Effector CD4-positive, alpha-beta T cell (primary cell): ENCODE results near the gene DYSF.

ENCODE experiments used
- DNase-seq: peaks from one replicate; pipeline ENCODE4 v3.0.0-alpha.2; 2020

DYSF gene

GRCh38 chr2:71715951-71716696 is 262.8 kb downstream of the DYSF start:
- no peak for DNase-seq

GRCh38 chr2:71716697-71717624 is 263.6 kb downstream of the DYSF start:
- no peak for DNase-seq

DNA sequence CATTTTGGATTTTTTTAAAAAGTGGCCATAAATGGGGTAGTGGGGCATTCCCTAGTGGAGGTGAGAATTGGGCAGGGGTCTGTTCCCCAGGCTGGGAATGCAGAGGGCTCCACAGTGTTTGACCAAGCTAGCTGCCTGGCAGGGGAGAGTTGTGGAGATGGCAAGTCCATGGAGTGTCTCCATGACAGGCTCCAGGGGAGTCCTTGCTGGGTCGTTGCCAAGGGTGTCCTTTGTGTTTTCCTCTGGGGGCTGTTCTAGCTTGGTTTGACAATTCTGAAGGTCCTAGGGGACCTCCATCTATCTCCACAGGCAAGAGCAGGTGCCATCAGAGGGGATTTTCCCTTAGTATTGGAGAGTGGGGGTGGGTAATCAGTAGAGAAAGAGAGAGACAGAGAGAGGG is 265.3 kb downstream of the DYSF start:
- no peak for DNase-seq

GRCh38 chr2:71719520-71720282 is 266.3 kb downstream of the DYSF start:
- DNase-seq, result no peak

DNA sequence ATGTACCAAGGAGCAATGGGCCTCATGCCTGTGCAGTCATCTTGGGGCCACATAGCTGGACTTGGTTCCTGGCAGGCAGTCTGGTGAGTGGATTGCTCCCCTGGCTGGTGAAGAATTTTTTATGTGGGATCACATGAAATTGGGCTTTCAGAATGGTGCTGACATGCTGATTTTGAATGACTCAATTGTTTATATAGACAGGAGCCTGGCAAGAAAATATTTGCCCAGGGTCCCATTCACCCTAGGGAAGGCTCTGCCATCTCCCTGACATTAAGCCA is 266.9 kb downstream of the DYSF start:
- DNase-seq, result no peak

DNA sequence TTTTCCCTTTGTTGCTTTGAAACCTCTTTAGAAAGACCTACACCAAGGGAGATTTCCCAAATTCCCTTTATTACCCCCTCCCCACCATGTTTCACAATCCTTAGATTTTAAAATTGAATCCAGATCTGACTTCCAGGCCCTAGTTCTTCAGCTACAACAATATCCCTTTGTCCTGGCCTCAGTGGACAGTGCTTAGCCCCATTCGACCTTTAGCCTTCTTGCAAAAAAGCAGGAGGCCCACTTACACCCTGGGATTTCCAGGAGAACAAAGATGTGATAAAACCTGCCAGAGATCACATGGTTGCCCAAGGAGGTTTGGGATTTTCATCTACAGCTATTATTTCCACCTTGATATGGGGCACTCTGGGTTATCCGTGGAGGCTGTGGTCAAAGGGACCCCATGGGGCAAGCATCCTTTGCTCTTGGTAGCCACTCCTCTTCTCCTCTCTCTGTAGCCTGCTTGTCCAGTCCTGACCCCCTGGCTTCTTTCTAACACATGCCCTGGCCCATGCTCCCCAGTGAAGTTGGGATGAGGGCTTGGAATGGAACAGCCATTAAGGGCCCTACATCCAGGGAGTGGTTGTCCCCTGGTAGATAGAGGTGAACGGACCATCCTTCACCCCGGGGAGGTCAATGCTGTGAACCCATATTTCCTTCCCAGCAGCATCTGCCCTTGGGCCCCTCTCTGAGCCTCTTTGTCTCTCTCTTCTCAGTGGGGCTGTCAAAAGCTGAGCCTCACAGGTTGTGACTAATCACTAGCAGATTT is 267.4 kb downstream of the DYSF start:
- no peak for DNase-seq

DNA sequence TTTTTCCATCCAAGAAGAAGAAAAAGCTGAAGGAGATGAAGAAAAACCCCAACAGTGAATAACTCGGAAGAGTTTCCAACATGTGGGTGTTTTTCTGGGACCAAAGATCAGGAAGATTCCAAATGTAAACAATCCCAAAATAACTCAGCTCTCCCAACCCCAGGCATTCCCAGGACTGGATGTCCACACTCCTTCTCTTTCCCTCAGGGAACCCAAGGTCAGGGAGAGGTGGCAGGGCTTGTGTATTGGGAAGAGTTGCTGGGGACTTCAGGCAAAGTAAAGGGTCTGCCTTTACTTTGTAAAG is 268.0 kb downstream of the DYSF start:
- no peak for DNase-seq

DNA sequence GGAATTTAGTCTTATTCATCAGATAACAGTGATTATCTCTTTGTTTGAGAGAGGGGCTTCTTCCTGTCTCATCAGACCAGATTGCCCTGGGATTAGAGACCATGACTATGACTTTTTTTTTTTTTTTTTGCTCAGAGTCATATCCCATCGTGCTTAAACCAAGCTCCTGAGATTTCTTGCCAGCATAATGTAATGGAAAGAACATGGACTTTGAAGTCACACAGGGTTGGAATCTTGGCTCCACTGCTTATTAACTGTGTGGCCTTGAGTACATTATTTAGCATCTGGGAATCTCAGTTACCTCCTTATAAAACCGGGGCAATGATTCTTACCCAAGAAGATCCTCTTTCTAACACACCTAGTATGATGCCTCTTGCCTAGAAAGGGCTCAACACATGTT is 268.3 kb downstream of the DYSF start:
- DNase-seq, result no peak

DNA sequence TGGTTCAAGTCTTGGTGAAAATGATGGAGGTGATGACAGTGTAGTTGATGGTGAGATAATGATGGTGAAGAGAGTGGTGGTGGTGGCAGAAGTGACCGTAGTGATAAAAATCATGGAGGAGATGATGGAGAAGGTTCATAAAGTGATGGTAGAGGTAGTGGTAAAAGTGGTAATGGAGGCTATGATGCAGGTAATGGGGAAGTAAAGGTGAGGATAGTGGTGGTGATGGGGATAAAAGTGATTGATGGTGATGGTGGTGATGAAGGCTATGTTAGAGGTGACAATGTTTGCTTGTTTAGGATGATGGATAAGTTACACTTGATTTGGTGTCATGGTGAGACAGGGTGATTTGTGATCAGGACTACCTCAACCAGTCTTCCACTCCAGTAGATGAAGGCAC is 268.9 kb downstream of the DYSF start:
- no peak for DNase-seq

GRCh38 chr2:71724793-71725192 is 271.4 kb downstream of the DYSF start:
- DNase-seq, result no peak

GRCh38 chr2:71725836-71726235 is 272.5 kb downstream of the DYSF start:
- no peak for DNase-seq

- DNase-seq, result no peak
Observed at GRCh38 chr2:71727562-71727961, 274.2 kb downstream of the DYSF start.

DNA sequence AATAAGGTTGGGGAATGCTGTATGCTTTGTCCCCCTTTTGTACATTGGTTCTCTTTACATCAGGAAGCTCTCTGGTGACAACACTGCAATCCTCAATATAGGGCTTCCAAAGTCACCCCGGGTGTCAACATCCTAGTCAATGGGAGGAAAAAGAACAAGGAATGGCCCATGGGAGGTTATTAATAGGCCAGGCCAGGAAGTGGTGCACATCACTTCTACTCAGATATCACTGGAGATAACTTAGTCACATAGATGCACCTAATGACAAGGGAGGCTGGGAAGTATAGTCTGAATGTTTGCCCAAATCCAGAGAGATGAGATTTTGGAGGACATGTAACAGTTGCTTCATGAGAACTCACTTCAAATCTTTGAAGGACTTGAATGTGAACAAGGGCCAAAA is 274.7 kb downstream of the DYSF start:
- no peak for DNase-seq

- DNase-seq, result no peak
Observed at GRCh38 chr2:71730785-71731383, 277.5 kb downstream of the DYSF start.

DNA sequence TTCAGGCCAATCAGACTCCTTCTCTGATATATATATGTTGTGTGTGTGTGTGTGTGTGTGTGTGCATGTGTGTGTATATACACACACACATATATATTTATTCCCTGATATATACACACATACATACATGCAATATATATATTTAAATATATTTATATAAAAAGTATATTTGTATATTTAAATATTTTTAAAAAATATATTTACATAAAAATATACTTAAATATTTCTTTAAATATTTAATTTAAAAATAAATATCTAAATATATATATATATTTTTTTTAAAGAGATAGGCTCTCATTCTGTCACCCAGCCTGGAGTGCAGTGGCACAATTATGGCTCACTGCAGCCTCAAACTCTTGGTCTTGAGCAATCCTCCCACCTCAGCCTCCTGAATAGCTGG is 281.3 kb downstream of the DYSF start:
- no peak for DNase-seq

DNA sequence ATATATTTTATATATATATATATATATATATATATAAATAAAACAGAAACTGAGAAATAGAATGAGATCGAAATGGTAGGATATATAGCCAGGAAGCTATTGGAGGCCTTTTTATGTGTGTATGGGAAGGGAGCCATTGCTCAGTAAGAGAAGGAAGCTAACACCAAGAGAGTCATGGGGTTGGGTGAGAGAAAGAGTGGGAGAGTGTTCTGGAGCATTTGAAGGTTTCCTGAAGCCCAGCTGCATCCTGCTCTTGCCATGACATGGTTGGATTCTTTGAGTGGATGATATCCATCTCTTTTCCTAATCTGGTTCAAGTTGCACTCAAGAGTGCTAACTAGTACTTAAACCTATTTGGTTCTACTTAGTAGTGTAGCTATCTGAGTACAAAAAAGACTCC is 282.3 kb downstream of the DYSF start:
- no peak for DNase-seq
